ENCODE data around the gene USP40.
"Not testable (repeated sequence)": the region's sequence is repeated elsewhere in the genome, so short reads cannot be mapped to it uniquely, and the experiment has no call there.

Gene USP40

GRCh38 chr2:233566141-233566956, at the start of gene USP40:
USP40 (minus strand) TSS chr2:233566782; CDS start chr2:233565554, 1,228 bp downstream.
- peak; percentile 94 for DNase-seq

- DNase-seq = no peak
These were observed 44.7 kb upstream of the USP40 start for GRCh38 chr2:233611284-233611683.

GRCh38 chr2:233605680-233606079, 39.1 kb upstream of the USP40 start:
- DNase-seq = no peak

- DNase-seq = no peak
These were observed 38.2 kb upstream of the USP40 start for GRCh38 chr2:233604826-233605225.

- no peak for DNase-seq
These were observed 36.9 kb upstream of the USP40 start for GRCh38 chr2:233603520-233603919.

GRCh38 chr2:233602076-233602475, 35.5 kb upstream of the USP40 start:
- no peak for DNase-seq

- DNase-seq = no peak
These were observed 33.8 kb upstream of the USP40 start for GRCh38 chr2:233600386-233600785.

GRCh38 chr2:233598952-233599351, 32.4 kb upstream of the USP40 start:
- DNase-seq = no peak

- no peak for DNase-seq
These were observed 30.9 kb upstream of the USP40 start for GRCh38 chr2:233597522-233597921.

GRCh38 chr2:233593201-233593600, 26.6 kb upstream of the USP40 start:
- DNase-seq = no peak

GRCh38 chr2:233592706-233593105, 26.1 kb upstream of the USP40 start:
- DNase-seq = not testable (repeated sequence)

GRCh38 chr2:233588400-233588799, 21.8 kb upstream of the USP40 start:
- DNase-seq = no peak

- DNase-seq = no peak
These were observed 17.6 kb upstream of the USP40 start for GRCh38 chr2:233584210-233584609.

GRCh38 chr2:233583217-233583965, 16.8 kb upstream of the USP40 start:
- DNase-seq = not testable (repeated sequence)

GRCh38 chr2:233577341-233577740, 10.8 kb upstream of the USP40 start:
- not testable (repeated sequence) for DNase-seq

- no peak for DNase-seq
These were observed 5.9 kb upstream of the USP40 start for GRCh38 chr2:233572468-233572867.

- DNase-seq = no peak
These were observed 4.9 kb upstream of the USP40 start for GRCh38 chr2:233571462-233571861.

- no peak for DNase-seq
These were observed 4.4 kb upstream of the USP40 start for GRCh38 chr2:233571001-233571400.

- no peak for DNase-seq
These were observed 869 bp downstream of the USP40 start for GRCh38 chr2:233565685-233566140.

GRCh38 chr2:233563663-233564430, 2.7 kb downstream of the USP40 start:
- no peak for DNase-seq

- no peak for DNase-seq
These were observed 9.5 kb downstream of the USP40 start for GRCh38 chr2:233556881-233557736.

- DNase-seq = no peak
These were observed 13.2 kb downstream of the USP40 start for GRCh38 chr2:233553366-233553765.
